Activated naive CD4-positive, alpha-beta T cell treated with anti-CD3 and anti-CD28 coated beads for 36 hours (primary cell): ENCODE data around the gene ZNF318. TPM values are rescaled to one million over a fixed set of nuclear protein-coding genes. Genes with fewer than 3 reads are reported as not detected.
"Not testable (repeated sequence)": the region's sequence is repeated elsewhere in the genome, so short reads cannot be mapped to it uniquely, and the experiment has no call there.

ENCODE experiments used
- CTCF ChIA-PET: fragments of 350-600 bp; sonication (Branson Sonifier 250); formaldehyde crosslinking; loops from one replicate; lab custom pipeline; 2021; ENCODE audit warnings: antibody characterized with exemption; lab: Charles Lee
- DNase-seq: peaks from one replicate; pipeline ENCODE4 v3.0.0-alpha.2; 2020
- H3K27ac Mint-ChIP-seq: one replicate; pipeline ENCODE4 v1.8.0; 2021; ENCODE audit warnings: mild to moderate bottlenecking, mixed read lengths
- H3K27me3 Mint-ChIP-seq: one replicate; pipeline ENCODE4 v1.8.0; 2021; ENCODE audit warnings: low read depth, mixed read lengths
- H3K36me3 Mint-ChIP-seq: one replicate; pipeline ENCODE4 v1.8.0; 2021; ENCODE audit warnings: low read depth, mixed read lengths
- H3K4me1 Mint-ChIP-seq: one replicate; pipeline ENCODE4 v1.8.0; 2021; ENCODE audit warnings: low read depth, mixed read lengths
- H3K4me3 Mint-ChIP-seq: one replicate; pipeline ENCODE4 v1.8.0; 2021; ENCODE audit warnings: mild to moderate bottlenecking, moderate library complexity, mixed read lengths
- H3K9me3 Mint-ChIP-seq: one replicate; pipeline ENCODE4 v1.8.0; 2021; ENCODE audit warnings: mixed read lengths
- intact Hi-C: fragments of 100-400 bp; cut with micrococcal nuclease; formaldehyde crosslinking; loops from one replicate; pipeline ENCODE4 v1.15.1; 2023
- total RNA-seq, 2 experiments: library from RNA; stranded (reverse); gene quantifications; one replicate each; pipeline ENCODE4 v1.2.3, GENCODE V29; 2021

ZNF318 gene
- total RNA-seq, 2 experiments from 2014 or later = 9.3 to 9.9 TPM

- intact Hi-C loops = loop anchor here (1.0 kb wide), 1 partner anchor 9 kb away; no protein-coding TSS in a partner anchor
- Mint-ChIP-seq H3K27me3 (no peaks in the 10 kb centered on the region), H3K4me1 (peaks cover 16% of the 10 kb centered on the region), H3K36me3 (peaks cover 29% of the 10 kb centered on the region), H3K4me3 (no peak overlapping the region), H3K27ac (no peak overlapping the region), H3K9me3 (no peaks in the 10 kb centered on the region)
- DNase-seq = no peak
- CTCF ChIA-PET = interaction anchor here (0.8 to 1.2 kb wide), 4 partner anchors 14 to 147 kb away, joined by 3 to 4 read pairs (median 3); no protein-coding TSS in a partner anchor
These were observed 10.1 kb downstream of the ZNF318 start for GRCh38 chr6:43359381-43359780.

GRCh38 chr6:43355862-43356590 is 13.4 kb downstream of the ZNF318 start:
- no peak overlapping the region for H3K27ac Mint-ChIP-seq
- H3K4me3 Mint-ChIP-seq = no peak overlapping the region
- peaks cover 12% of the 10 kb centered on the region for H3K4me1 Mint-ChIP-seq
- DNase-seq = peak; percentile 23
- CTCF ChIA-PET = interaction anchor here (0.6 to 1.6 kb wide), 9 partner anchors 9 to 94 kb away, joined by 3 to 5 read pairs (median 3); partner anchors contain the start of gene CRIP3
- intact Hi-C loops = no loop called here
- peaks cover 26% of the 10 kb centered on the region for H3K36me3 Mint-ChIP-seq
- no peaks in the 10 kb centered on the region for H3K27me3 Mint-ChIP-seq
- no peaks in the 10 kb centered on the region for H3K9me3 Mint-ChIP-seq

GRCh38 chr6:43351951-43352350 is 17.5 kb downstream of the ZNF318 start:
- peaks cover 20% of the 10 kb centered on the region for H3K36me3 Mint-ChIP-seq
- H3K4me1 Mint-ChIP-seq, H3K9me3 Mint-ChIP-seq, H3K27me3 Mint-ChIP-seq, H3K4me3 Mint-ChIP-seq, H3K27ac Mint-ChIP-seq, DNase-seq, intact Hi-C loops: not testable (repeated sequence)
- CTCF ChIA-PET = interaction anchor here (0.7 kb wide), 1 partner anchor 71 kb away, joined by 3 read pairs; no protein-coding TSS in a partner anchor

GRCh38 chr6:43347444-43347843 is 22.0 kb downstream of the ZNF318 start:
- Mint-ChIP-seq H3K4me1 (no peaks in the 10 kb centered on the region), H3K36me3 (peaks cover 6% of the 10 kb centered on the region), H3K27ac (no peak overlapping the region), H3K4me3 (no peak overlapping the region), H3K9me3 (no peaks in the 10 kb centered on the region), H3K27me3 (no peaks in the 10 kb centered on the region)
- CTCF ChIA-PET = no interaction called here
- no peak for DNase-seq
- intact Hi-C loops = no loop called here

- H3K4me3 Mint-ChIP-seq = no peak overlapping the region
- intact Hi-C loops = no loop called here
These were observed 22.4 kb downstream of the ZNF318 start for GRCh38 chr6:43347021-43347420.

GRCh38 chr6:43346243-43346642 is 23.2 kb downstream of the ZNF318 start:
- H3K36me3 Mint-ChIP-seq, H3K4me3 Mint-ChIP-seq, H3K27ac Mint-ChIP-seq, intact Hi-C loops, H3K9me3 Mint-ChIP-seq, DNase-seq, CTCF ChIA-PET, H3K27me3 Mint-ChIP-seq, H3K4me1 Mint-ChIP-seq: not testable (repeated sequence)

More at GRCh38 chr6:43347021-43347420, 22.4 kb downstream of the ZNF318 start:
- DNase-seq = no peak
- H3K4me1 Mint-ChIP-seq = no peaks in the 10 kb centered on the region
- CTCF ChIA-PET = no interaction called here
- H3K36me3 Mint-ChIP-seq = peaks cover 8% of the 10 kb centered on the region
- H3K27ac Mint-ChIP-seq = no peak overlapping the region
- no peaks in the 10 kb centered on the region for H3K27me3 Mint-ChIP-seq
- no peaks in the 10 kb centered on the region for H3K9me3 Mint-ChIP-seq

GRCh38 chr6:43339168-43339567 is 30.3 kb downstream of the ZNF318 start:
- CTCF ChIA-PET = no interaction called here
- DNase-seq = no peak
- peaks cover 9% of the 10 kb centered on the region for H3K36me3 Mint-ChIP-seq
- no peaks in the 10 kb centered on the region for H3K9me3 Mint-ChIP-seq
- no peak overlapping the region for H3K27ac Mint-ChIP-seq
- no peaks in the 10 kb centered on the region for H3K27me3 Mint-ChIP-seq
- peaks cover 7% of the 10 kb centered on the region for H3K4me1 Mint-ChIP-seq
- H3K4me3 Mint-ChIP-seq = no peak overlapping the region
- intact Hi-C loops = no loop called here

GRCh38 chr6:43338243-43338642 is 31.2 kb downstream of the ZNF318 start:
- H3K27ac Mint-ChIP-seq = peak overlapping the region; percentile 38

GRCh38 chr6:43336382-43336781 is 33.1 kb downstream of the ZNF318 start:
- CTCF ChIA-PET = no interaction called here
- Mint-ChIP-seq H3K27me3 (no peaks in the 10 kb centered on the region), H3K27ac (no peak overlapping the region), H3K36me3 (peaks cover 6% of the 10 kb centered on the region), H3K9me3 (no peaks in the 10 kb centered on the region), H3K4me3 (no peak overlapping the region), H3K4me1 (peaks cover 16% of the 10 kb centered on the region)
- intact Hi-C loops = no loop called here
- no peak for DNase-seq

More at GRCh38 chr6:43338243-43338642, 31.2 kb downstream of the ZNF318 start:
- CTCF ChIA-PET = interaction anchor here (0.7 kb wide), 1 partner anchor 109 kb away, joined by 3 read pairs; the partner anchor contains the start of gene DNPH1
- intact Hi-C loops = no loop called here
- H3K4me3 Mint-ChIP-seq = no peak overlapping the region
- no peaks in the 10 kb centered on the region for H3K27me3 Mint-ChIP-seq
- no peaks in the 10 kb centered on the region for H3K9me3 Mint-ChIP-seq
- peaks cover 7% of the 10 kb centered on the region for H3K4me1 Mint-ChIP-seq
- H3K36me3 Mint-ChIP-seq = peaks cover 9% of the 10 kb centered on the region
- DNase-seq = no peak

GRCh38 chr6:43335469-43335868 is 34.0 kb downstream of the ZNF318 start:
- Mint-ChIP-seq H3K36me3 (peaks cover 3% of the 10 kb centered on the region), H3K9me3 (no peaks in the 10 kb centered on the region), H3K27me3 (no peaks in the 10 kb centered on the region), H3K27ac (no peak overlapping the region), H3K4me3 (no peak overlapping the region), H3K4me1 (peaks cover 21% of the 10 kb centered on the region)
- DNase-seq = no peak
- intact Hi-C loops = no loop called here
- CTCF ChIA-PET = interaction anchor here (0.8 to 1.5 kb wide), 3 partner anchors 17 to 167 kb away, joined by 3 to 5 read pairs (median 3); no protein-coding TSS in a partner anchor

GRCh38 chr6:43334466-43335095 is 34.9 kb downstream of the ZNF318 start:
- no peaks in the 10 kb centered on the region for H3K9me3 Mint-ChIP-seq
- intact Hi-C loops = loop anchor here (1.0 kb wide), 1 partner anchor 71 kb away; no protein-coding TSS in a partner anchor
- DNase-seq = no peak
- no peak overlapping the region for H3K27ac Mint-ChIP-seq
- H3K4me3 Mint-ChIP-seq = no peak overlapping the region
- CTCF ChIA-PET = interaction anchor here (0.6 to 1.5 kb wide), 12 partner anchors 13 to 1036 kb away, joined by 3 to 5 read pairs (median 3); partner anchors contain the start of gene CRIP3
- H3K27me3 Mint-ChIP-seq = no peaks in the 10 kb centered on the region
- H3K4me1 Mint-ChIP-seq = peaks cover 21% of the 10 kb centered on the region
- peaks cover 3% of the 10 kb centered on the region for H3K36me3 Mint-ChIP-seq

- no peaks in the 10 kb centered on the region for H3K27me3 Mint-ChIP-seq
- no peaks in the 10 kb centered on the region for H3K9me3 Mint-ChIP-seq
- intact Hi-C loops = no loop called here
- no peak overlapping the region for H3K27ac Mint-ChIP-seq
- H3K4me3 Mint-ChIP-seq = no peak overlapping the region
- CTCF ChIA-PET = no interaction called here
- H3K4me1 Mint-ChIP-seq = peaks cover 14% of the 10 kb centered on the region
- H3K36me3 Mint-ChIP-seq = peaks cover 1% of the 10 kb centered on the region
- no peak for DNase-seq
These were observed 37.6 kb downstream of the ZNF318 start for GRCh38 chr6:43331891-43332290.
